ENCODE data around the gene LEKR1. TPM values are rescaled to one million over a fixed set of nuclear protein-coding genes. Genes with fewer than 3 reads are reported as not detected.

The LEKR1 gene
- polyA plus RNA-seq, 1 experiment = 0.12 TPM

DNA sequence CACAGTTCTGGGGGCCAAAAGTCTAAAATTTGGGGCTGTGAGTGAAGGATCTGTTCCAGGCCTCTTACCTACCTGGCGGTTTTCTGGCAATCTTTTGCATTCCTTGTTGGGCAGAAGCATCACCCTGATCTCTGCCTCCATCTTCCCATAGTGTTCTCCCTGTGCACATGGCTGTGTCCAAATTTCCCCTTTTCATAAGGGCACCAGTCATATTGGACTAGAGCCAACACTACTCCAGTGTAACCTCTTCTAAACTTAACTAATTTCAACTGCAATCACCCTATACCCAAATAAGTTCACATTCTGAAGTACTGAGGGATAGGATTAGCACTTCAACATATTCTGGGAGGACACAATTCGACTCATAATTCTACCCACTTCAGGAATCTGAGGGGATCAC, 248.8 kb downstream of the LEKR1 start:
- CTCF ChIA-PET = interaction anchor here (0.6 kb wide), 1 partner anchor 165 kb away, joined by 3 read pairs; no protein-coding TSS in a partner anchor
- no peaks in the 10 kb centered on the region; the same call in 1 of the 2 replicates for H3K27me3 ChIP-seq (ENCODE audit: control insufficient read depth, insufficient read depth, low read length)
- POLR2A ChIA-PET = no interaction called here
- no peak overlapping the region for H3K4me3 ChIP-seq (ENCODE audit: low read depth, low read length)
- no peaks in the 10 kb centered on the region for H3K36me3 ChIP-seq (ENCODE audit: control insufficient read depth, insufficient read depth, low read length)
- TF ChIP-seq, protein P1, sequence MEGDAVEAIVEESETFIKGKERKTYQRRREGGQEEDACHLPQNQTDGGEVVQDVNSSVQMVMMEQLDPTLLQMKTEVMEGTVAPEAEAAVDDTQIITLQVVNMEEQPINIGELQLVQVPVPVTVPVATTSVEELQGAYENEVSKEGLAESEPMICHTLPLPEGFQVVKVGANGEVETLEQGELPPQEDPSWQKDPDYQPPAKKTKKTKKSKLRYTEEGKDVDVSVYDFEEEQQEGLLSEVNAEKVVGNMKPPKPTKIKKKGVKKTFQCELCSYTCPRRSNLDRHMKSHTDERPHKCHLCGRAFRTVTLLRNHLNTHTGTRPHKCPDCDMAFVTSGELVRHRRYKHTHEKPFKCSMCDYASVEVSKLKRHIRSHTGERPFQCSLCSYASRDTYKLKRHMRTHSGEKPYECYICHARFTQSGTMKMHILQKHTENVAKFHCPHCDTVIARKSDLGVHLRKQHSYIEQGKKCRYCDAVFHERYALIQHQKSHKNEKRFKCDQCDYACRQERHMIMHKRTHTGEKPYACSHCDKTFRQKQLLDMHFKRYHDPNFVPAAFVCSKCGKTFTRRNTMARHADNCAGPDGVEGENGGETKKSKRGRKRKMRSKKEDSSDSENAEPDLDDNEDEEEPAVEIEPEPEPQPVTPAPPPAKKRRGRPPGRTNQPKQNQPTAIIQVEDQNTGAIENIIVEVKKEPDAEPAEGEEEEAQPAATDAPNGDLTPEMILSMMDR (IDR thresholded peaks at IDR 0.05; ENCODE audit: insufficient read depth, low read depth, low read length) = no peak
- DNase-seq (ENCODE audit: low read depth) = no peak

DNA sequence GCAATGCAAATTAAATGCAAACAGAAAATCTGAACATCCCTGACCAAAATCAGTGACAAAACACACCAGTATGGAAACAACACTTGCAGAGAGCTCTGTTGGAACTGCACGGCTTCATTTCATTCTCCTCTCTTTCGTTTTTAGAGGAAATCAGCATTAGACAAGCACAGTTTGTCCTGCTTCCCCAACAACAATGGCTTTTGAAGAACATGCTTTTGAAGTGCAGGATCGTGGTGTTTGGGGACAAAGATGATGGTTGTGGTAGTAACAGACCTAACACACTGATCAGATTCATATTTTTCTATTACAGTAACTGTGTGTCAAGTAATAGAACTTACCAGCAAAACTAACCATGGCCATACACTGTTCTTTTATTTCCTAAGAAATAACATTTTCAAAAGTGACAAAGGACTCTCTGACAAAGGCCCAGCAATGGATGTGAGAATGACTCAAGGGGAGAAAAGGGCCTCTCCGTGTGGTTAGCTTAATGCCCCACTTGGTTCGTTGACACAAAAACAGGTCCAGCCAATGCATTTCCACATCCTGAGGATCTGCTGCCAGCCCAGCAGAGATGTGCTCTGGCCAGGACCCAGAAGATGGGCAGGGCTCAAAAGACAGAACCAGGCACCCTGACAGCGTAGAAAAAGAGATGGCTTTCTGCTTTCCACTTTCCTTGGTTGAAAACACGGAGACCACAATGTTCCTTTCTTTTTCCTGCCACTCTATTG, 249.7 kb downstream of the LEKR1 start:
- no peak for DNase-seq (ENCODE audit: low read depth)
- H3K4me3 ChIP-seq (ENCODE audit: low read depth, low read length) = no peak overlapping the region
- POLR2A ChIA-PET = no interaction called here
- H3K36me3 ChIP-seq (ENCODE audit: control insufficient read depth, insufficient read depth, low read length) = no peaks in the 10 kb centered on the region
- no peaks in the 10 kb centered on the region; the same call in 1 of the 2 replicates for H3K27me3 ChIP-seq (ENCODE audit: control insufficient read depth, insufficient read depth, low read length)
- CTCF ChIA-PET = interaction anchor here (0.6 to 2.9 kb wide), 7 partner anchors 12 to 609 kb away, joined by 3 to 13 read pairs (median 4); no protein-coding TSS in a partner anchor
- TF ChIP-seq, protein P1 (IDR thresholded peaks at IDR 0.05; ENCODE audit: insufficient read depth, low read depth, low read length) = no peak

DNA sequence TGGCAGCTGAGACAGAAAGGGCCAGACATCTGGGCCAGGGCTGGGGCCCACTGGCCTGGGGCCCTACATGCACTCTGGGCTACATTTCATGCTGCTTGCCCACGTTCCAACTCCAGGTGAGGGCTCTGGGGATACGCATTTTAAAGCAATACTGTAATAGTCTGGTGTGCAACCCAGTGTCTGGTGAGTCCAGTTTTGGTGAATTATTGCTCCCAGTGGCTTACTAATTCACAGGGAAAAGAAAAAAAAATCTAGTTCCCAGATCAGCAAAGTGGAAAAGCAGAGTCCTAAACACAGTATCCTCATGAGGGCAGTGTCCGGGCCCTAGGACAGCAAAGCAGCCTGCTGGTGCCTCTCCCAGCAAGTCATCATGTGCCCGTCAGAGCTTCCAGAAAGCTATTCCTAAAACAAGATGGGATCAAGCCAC, 251.4 kb downstream of the LEKR1 start:
- ChIA-PET POLR2A (no interaction called here), CTCF (interaction anchor here (0.7 to 2.9 kb wide), 6 partner anchors 10 to 597 kb away, joined by 3 to 13 read pairs (median 6); partner anchors contain the start of gene TIPARP)
- TF ChIP-seq, protein P1 (IDR thresholded peaks at IDR 0.05; ENCODE audit: insufficient read depth, low read depth, low read length) = peak; percentile 35; the same call in 1 of the 2 replicates
- Histone ChIP-seq H3K4me3 (ENCODE audit: low read depth, low read length) (no peak overlapping the region), H3K27me3 (ENCODE audit: control insufficient read depth, insufficient read depth, low read length) (no peaks in the 10 kb centered on the region), H3K36me3 (ENCODE audit: control insufficient read depth, insufficient read depth, low read length) (no peaks in the 10 kb centered on the region)
- DNase-seq (ENCODE audit: low read depth) = no peak

DNA sequence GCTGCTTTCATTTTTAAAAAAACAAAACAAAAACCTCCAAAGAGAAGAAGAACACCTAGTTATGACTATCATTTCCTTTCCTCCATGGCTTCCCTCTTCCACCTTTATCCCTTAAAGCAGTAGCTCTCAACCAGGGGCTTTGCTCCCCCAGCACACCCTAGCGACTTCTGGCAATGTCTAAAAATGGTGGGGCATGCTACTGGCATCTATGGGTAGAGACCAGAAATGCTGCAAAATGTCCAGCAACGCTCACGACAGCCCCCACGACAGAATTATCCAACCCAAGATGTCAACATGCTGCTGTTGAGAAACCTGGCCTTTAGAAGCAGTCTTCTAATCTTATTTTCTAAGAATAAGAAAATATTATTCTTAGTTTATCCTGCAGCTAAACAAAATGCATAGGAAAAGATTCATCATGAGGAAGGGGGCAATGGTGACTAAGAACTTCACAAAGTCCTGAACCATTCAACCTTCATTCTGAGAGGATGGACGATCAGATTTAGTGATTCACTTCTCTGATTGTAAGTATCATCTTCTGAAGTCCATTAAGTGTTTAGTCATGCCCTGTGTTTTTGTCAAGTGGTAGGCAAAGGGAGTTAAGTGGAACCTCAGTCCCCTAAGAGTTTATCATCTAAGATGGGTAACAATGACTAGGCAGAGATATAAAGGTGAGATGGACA, 252.1 kb downstream of the LEKR1 start:
- POLR2A ChIA-PET = no interaction called here
- no peak overlapping the region for H3K4me3 ChIP-seq (ENCODE audit: low read depth, low read length)
- DNase-seq (ENCODE audit: low read depth) = no peak
- CTCF ChIA-PET = interaction anchor here (0.7 to 2.9 kb wide), 6 partner anchors 9 to 930 kb away, joined by 3 to 13 read pairs (median 3); no protein-coding TSS in a partner anchor
- H3K36me3 ChIP-seq (ENCODE audit: control insufficient read depth, insufficient read depth, low read length) = no peaks in the 10 kb centered on the region
- TF ChIP-seq, protein P1 (IDR thresholded peaks at IDR 0.05; ENCODE audit: insufficient read depth, low read depth, low read length) = no peak
- H3K27me3 ChIP-seq (ENCODE audit: control insufficient read depth, insufficient read depth, low read length) = no peaks in the 10 kb centered on the region

DNA sequence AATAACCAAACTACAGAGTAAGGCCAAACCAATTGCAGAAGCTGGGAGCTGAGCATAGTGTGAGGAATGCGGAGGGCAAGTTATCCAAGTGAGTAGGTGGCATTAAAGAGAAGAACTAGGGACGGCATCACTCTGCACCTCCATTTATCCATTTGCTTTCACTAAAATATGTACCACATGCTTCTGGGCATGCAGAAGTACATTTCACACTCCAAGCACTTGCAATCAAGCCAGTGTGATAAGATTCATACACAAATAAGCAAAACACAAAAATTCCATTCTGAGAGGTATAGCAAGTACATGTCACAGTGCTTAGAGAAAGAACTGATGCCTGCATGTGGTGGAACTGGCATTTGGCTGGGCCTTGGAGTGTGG, 252.6 kb downstream of the LEKR1 start:
- ChIA-PET CTCF (interaction anchor here (0.7 to 5.1 kb wide), 5 partner anchors 9 to 930 kb away, joined by 3 to 54 read pairs (median 3); partner anchors contain the start of gene TIPARP), POLR2A (no interaction called here)
- TF ChIP-seq, protein P1 (IDR thresholded peaks at IDR 0.05; ENCODE audit: insufficient read depth, low read depth, low read length) = no peak
- H3K36me3 ChIP-seq (ENCODE audit: control insufficient read depth, insufficient read depth, low read length) = no peaks in the 10 kb centered on the region
- H3K27me3 ChIP-seq (ENCODE audit: control insufficient read depth, insufficient read depth, low read length) = no peaks in the 10 kb centered on the region
- no peak for DNase-seq (ENCODE audit: low read depth)
- no peak overlapping the region for H3K4me3 ChIP-seq (ENCODE audit: low read depth, low read length)
